Loucy (cell line): Measurements from ENCODE around the gene PERP.
"Not testable (repeated sequence)": the region's sequence is repeated elsewhere in the genome, so short reads cannot be mapped to it uniquely, and the experiment has no call there.

Experiments
- H2AFZ ChIP-seq: fragments of 200-600 bp; sonication (generic); 2 replicates; pipeline ENCODE4 v1.6.0; 2016; ENCODE audit warnings: antibody characterized with exemption, mild to moderate bottlenecking, low read length, moderate library complexity
- H3F3A ChIP-seq: fragments of 200-600 bp; 2 replicates; pipeline ENCODE4 v1.6.0; 2016; ENCODE audit warnings: antibody characterized with exemption, low read depth, mild to moderate bottlenecking
- H3K27me3 ChIP-seq: fragments of 200-600 bp; sonication (generic); 2 replicates; pipeline ENCODE4 v1.6.1; 2014; ENCODE audit warnings: low read length, mild to moderate bottlenecking; ENCODE audit not compliant: insufficient read depth, poor library complexity, severe bottlenecking
- H3K36me3 ChIP-seq: fragments of 200-600 bp; sonication (generic); 2 replicates; pipeline ENCODE4 v1.6.1; 2016; ENCODE audit warnings: low read length; ENCODE audit not compliant: insufficient read depth
- H3K4me1 ChIP-seq: fragments of 200-600 bp; sonication (generic); 2 replicates; pipeline ENCODE4 v1.5.1; 2014; ENCODE audit warnings: low read length, mild to moderate bottlenecking; ENCODE audit not compliant: insufficient read depth, poor library complexity, severe bottlenecking
- H3K4me2 ChIP-seq: fragments of 200-600 bp; sonication (generic); 2 replicates; pipeline ENCODE4 v1.6.0; 2014; ENCODE audit warnings: antibody characterized with exemption, low read length, low read depth, mild to moderate bottlenecking; ENCODE audit not compliant: poor library complexity, severe bottlenecking
- H3K4me3 ChIP-seq: fragments of 200-600 bp; sonication (generic); 2 replicates; pipeline ENCODE4 v1.5.1; 2014; ENCODE audit warnings: low read length, mild to moderate bottlenecking, mixed read lengths; ENCODE audit not compliant: poor library complexity, severe bottlenecking
- H3K79me2 ChIP-seq: fragments of 200-600 bp; sonication (generic); 2 replicates; pipeline ENCODE4 v1.6.1; 2014; ENCODE audit warnings: low read length; ENCODE audit not compliant: insufficient read depth
- H3K9ac ChIP-seq: fragments of 200-600 bp; sonication (generic); 2 replicates; pipeline ENCODE4 v1.6.0; 2014; ENCODE audit warnings: mild to moderate bottlenecking, low read depth, low read length, moderate library complexity; ENCODE audit not compliant: poor library complexity, severe bottlenecking
- H3K9me2 ChIP-seq: fragments of 200-600 bp; sonication (generic); replicated peaks from 2 replicates; pipeline ENCODE4 v1.6.1; 2016; ENCODE audit warnings: low read depth, low read length, mixed read lengths
- H3K9me3 ChIP-seq: fragments of 200-600 bp; sonication (generic); 2 replicates; pipeline ENCODE4 v1.6.1; 2014; ENCODE audit warnings: mild to moderate bottlenecking, antibody characterized with exemption, low read length, low read depth; ENCODE audit not compliant: insufficient read depth
- H4K20me1 ChIP-seq: fragments of 200-600 bp; sonication (generic); 2 replicates; pipeline ENCODE4 v1.6.0; 2014; ENCODE audit warnings: antibody characterized with exemption, low read length, mild to moderate bottlenecking; ENCODE audit not compliant: insufficient read depth, poor library complexity, severe bottlenecking
- EZH2phosphoT487 ChIP-seq: fragments of 200-600 bp; IDR thresholded peaks from 2 replicates; pipeline ENCODE4 v1.6.1; 2018; ENCODE audit warnings: antibody characterized with exemption, mild to moderate bottlenecking, moderate library complexity, borderline replicate concordance
- TF ChIP-seq, protein P1 (sequence below): fragments of 200-600 bp; sonication (generic); conservative IDR thresholded peaks from 2 replicates; pipeline ENCODE4 v1.5.1; 2014; ENCODE audit warnings: mild to moderate bottlenecking, antibody characterized with exemption, low read length

PERP gene

DNA sequence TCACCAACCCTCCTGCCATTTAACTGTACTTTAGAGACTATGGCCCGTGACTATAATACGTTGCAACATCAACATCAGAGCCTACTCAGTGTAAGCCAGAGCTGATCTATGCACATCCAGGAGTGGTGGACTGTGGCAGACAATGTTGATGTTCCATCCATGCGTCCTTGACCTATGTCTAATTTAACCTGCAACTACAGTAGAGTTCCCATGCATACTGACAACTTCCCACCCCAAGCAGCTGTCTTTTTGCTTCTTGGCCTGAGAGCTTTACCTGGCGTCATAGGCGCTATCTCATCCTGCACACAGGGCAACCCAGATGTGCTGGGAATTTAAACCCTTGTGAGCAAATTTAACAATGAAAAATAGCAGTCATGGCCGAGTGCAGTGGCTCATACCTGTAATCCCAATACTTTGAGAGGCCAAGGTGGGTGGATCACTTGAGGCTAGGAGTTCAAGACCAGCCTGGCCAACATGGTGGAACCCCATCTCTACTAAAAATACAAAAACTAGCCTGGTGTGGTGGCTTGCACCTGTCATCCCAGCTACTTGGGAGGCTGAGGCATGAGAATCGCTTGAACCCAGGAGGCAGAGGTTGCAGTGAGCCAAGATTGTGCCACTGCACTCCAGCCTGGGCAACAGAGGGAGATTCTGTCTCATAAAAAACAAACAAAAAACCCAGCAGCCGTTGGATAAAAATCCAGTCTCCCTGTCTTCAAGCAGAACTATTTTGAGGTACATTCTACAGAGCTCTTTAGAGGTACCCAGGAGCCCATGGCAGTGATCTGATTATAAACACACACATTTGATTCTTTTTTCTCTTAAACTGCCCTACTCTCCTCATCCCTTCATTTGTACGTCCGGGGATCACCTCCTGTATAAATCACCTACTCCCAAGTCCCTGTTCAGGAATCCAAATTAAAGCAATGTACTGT, 22.0 kb downstream of the PERP start:
- H3K4me2 ChIP-seq: no peak overlapping the region
- TF ChIP-seq, protein P1, sequence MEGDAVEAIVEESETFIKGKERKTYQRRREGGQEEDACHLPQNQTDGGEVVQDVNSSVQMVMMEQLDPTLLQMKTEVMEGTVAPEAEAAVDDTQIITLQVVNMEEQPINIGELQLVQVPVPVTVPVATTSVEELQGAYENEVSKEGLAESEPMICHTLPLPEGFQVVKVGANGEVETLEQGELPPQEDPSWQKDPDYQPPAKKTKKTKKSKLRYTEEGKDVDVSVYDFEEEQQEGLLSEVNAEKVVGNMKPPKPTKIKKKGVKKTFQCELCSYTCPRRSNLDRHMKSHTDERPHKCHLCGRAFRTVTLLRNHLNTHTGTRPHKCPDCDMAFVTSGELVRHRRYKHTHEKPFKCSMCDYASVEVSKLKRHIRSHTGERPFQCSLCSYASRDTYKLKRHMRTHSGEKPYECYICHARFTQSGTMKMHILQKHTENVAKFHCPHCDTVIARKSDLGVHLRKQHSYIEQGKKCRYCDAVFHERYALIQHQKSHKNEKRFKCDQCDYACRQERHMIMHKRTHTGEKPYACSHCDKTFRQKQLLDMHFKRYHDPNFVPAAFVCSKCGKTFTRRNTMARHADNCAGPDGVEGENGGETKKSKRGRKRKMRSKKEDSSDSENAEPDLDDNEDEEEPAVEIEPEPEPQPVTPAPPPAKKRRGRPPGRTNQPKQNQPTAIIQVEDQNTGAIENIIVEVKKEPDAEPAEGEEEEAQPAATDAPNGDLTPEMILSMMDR: no peak
- TF ChIP-seq EZH2phosphoT487: no peak

DNA sequence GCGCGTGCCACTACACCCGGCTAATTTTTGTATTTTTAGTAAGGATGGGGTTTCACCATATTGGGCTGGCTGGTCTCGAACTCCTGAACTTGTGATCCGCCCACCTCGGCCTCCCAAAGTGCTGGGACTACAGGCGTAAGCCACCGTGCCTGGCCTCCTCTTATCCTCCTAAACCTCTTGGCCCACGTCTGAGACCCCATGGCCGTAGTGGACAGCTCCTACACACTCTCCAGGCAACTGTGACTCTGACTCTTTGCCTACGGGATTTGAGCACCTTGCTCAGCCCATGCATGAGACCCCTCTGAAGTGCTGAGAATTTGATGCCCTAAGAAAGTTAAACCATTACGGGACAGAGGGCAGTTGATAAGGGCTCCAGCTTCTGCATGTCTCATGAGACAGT, 25.0 kb downstream of the PERP start:
- no peak overlapping the region for H3K4me2 ChIP-seq
- no peaks in the 10 kb centered on the region for H3K79me2 ChIP-seq
- H2AFZ ChIP-seq: no peak overlapping the region
- no peaks in the 10 kb centered on the region for H3F3A ChIP-seq
- no peaks in the 10 kb centered on the region for H3K36me3 ChIP-seq
- H3K9me2 ChIP-seq: no peaks in the 10 kb centered on the region
- H3K27me3 ChIP-seq: no peaks in the 10 kb centered on the region
- no peak overlapping the region for H3K4me3 ChIP-seq
- no peak overlapping the region for H3K9ac ChIP-seq
- H3K4me1 ChIP-seq: no peaks in the 10 kb centered on the region
- no peak for TF ChIP-seq EZH2phosphoT487
- TF ChIP-seq, protein P1: no peak
- no peaks in the 10 kb centered on the region for H3K9me3 ChIP-seq
- H4K20me1 ChIP-seq: no peaks in the 10 kb centered on the region

More for the DNA sequence above, 22.0 kb downstream of the PERP start:
- no peaks in the 10 kb centered on the region for H3K9me2 ChIP-seq
- no peaks in the 10 kb centered on the region for H3K4me1 ChIP-seq
- H3K4me3 ChIP-seq: no peak overlapping the region
- H3K9ac ChIP-seq: no peak overlapping the region
- no peak overlapping the region for H2AFZ ChIP-seq
- H4K20me1 ChIP-seq: no peaks in the 10 kb centered on the region
- H3K27me3 ChIP-seq: no peaks in the 10 kb centered on the region
- no peaks in the 10 kb centered on the region for H3K79me2 ChIP-seq
- H3K9me3 ChIP-seq: no peaks in the 10 kb centered on the region
- H3K36me3 ChIP-seq: no peaks in the 10 kb centered on the region
- no peaks in the 10 kb centered on the region for H3F3A ChIP-seq

GRCh38 chr6:138079556-138079955, 27.7 kb downstream of the PERP start:
- H3K4me3 ChIP-seq, H3K36me3 ChIP-seq, H3K9me2 ChIP-seq, H3K4me2 ChIP-seq, H3F3A ChIP-seq, H3K27me3 ChIP-seq, H3K9me3 ChIP-seq, H2AFZ ChIP-seq, H3K4me1 ChIP-seq, H4K20me1 ChIP-seq, H3K9ac ChIP-seq, H3K79me2 ChIP-seq: not testable (repeated sequence)

GRCh38 chr6:138078491-138078890, 28.7 kb downstream of the PERP start:
- Histone ChIP-seq H3K9me3 (no peaks in the 10 kb centered on the region), H3K4me1 (no peaks in the 10 kb centered on the region), H2AFZ (no peak overlapping the region), H3K36me3 (no peaks in the 10 kb centered on the region), H3K9me2 (no peaks in the 10 kb centered on the region), H3K9ac (no peak overlapping the region), H3K79me2 (no peaks in the 10 kb centered on the region), H3K4me2 (no peak overlapping the region), H3K27me3 (no peaks in the 10 kb centered on the region), H4K20me1 (no peaks in the 10 kb centered on the region), H3F3A (no peaks in the 10 kb centered on the region), H3K4me3 (no peak overlapping the region)
- no peak for TF ChIP-seq EZH2phosphoT487
- TF ChIP-seq, protein P1: no peak
